ENCODE results near the gene RGL4.

RGL4 gene

GRCh38 chr22:23742505-23743264, 51.9 kb downstream of the RGL4 start:
- DNase-seq (ENCODE audit: low read depth), result no peak

- no peak for DNase-seq (ENCODE audit: low read depth)
These were observed 52.5 kb downstream of the RGL4 start for GRCh38 chr22:23743303-23743705.

DNA sequence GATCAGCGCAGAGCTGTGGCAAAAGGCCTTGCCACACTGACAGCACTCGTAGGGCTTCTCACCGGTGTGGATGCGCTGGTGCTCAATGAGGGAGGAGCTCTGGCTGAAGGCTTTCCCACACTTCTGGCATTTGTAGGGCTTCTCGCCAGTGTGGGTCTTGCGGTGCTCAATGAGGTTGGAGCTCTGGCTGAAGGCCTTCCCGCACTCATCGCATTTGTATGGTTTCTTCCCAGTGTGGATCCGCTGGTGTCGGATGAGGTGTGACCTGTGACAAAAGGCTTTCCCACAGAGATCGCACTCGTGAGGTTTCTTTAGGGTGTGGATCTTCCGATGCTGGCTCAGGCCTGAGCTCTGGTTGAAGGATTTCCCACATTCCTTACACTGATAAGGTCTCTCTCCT, 53.2 kb downstream of the RGL4 start:
- no peak for DNase-seq (ENCODE audit: low read depth)

GRCh38 chr22:23744485-23744884, 53.7 kb downstream of the RGL4 start:
- no peak for DNase-seq (ENCODE audit: low read depth)

DNA sequence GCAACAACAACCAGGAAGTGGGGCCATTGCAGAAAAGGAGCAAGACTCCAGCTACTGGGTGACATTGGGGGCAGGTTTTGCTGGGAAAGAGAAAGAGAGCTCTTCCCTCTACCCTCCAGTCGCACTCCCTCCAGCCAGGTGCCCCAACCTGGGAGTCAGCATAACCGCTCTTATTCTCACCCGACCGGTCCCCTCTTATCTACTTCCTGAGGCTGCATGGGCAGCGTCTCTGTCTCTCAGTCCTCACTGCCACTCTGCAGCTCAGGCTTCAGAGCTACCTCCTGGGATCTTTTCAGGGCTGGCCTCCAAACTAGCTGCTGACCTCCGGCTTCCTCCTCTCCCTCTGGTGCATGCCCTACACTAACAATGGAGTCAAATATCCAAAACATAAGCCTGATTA, 55.0 kb downstream of the RGL4 start:
- no peak for DNase-seq (ENCODE audit: low read depth)
